ACHN (cell line): ENCODE data around the gene DGKG.

Source experiments
- DNase-seq: peaks from one replicate; pipeline ENCODE4 v3.0.0-alpha.2; 2015
- in situ Hi-C: cut with HindIII; loops from 2 replicates; pipeline ENCODE4 v1.10.0; 2017; ENCODE audit warnings: low sequenced_read_pairs, low pct_ligation_motif_present, low pct_unique_long_range_greater_than_20kb

The DGKG gene

GRCh38 chr3:186169379-186169778, 192.7 kb downstream of the DGKG start:
- no peak for DNase-seq
- in situ Hi-C loops, result no loop called here

DNA sequence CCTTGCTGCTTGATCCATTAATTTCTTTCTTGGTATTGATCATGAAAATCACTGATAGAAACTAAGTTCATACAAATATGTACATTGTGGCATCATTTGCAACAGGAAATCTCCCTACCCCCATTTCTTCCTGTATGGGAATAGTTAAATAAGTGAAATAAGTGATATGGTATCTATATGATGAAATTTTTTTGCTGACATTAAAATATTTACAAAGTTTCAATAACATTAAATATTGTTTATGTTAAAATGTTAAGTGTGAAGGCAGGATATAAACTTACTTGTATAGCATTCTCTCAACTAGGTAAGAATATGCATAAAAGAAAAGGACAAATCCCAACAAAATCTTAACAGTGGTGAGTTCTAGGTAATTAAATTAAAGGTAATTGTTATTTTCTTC, 193.1 kb downstream of the DGKG start:
- in situ Hi-C loops, result no loop called here
- no peak for DNase-seq

- no peak for DNase-seq
- in situ Hi-C loops, result no loop called here
These were observed 194.2 kb downstream of the DGKG start for GRCh38 chr3:186167646-186168395.

DNA sequence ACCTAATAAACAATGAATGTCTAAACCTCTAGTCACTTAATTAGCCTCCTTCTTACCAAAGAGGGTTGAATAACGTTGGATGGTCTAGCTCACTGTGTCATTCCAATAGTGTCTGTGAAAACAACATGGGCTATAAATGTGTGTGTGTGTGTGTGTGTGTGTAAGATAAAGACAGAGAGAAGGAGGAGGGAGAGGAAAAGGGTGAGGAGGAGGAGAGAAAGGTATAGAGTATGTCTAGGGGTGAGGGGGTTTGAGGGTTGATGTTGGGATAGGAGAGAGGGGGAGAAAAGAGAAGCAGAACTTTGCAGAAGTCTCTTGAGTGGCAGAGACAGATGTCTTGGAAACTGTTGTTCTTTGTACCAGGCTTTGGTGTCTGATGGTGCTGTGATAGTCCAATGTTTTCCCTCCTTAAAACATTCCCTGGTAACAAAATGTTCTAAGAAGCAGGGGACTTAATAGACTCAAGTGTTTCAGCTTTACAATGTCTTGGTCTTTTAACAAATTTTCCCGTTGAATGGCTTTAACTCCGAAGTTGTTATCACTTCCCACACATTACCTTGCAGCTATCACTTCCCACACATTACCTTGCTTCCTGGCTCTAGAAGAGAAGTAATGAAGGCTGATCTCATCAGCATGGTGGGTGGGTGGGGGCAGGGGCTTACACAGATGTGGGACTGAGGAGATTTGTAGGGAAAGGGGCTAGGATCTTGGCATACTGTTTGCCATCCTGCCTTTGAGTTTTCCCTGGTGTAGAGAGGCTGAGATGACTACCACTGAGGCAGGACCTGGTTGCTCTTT, 195.3 kb downstream of the DGKG start:
- in situ Hi-C loops, result no loop called here
- no peak for DNase-seq

DNA sequence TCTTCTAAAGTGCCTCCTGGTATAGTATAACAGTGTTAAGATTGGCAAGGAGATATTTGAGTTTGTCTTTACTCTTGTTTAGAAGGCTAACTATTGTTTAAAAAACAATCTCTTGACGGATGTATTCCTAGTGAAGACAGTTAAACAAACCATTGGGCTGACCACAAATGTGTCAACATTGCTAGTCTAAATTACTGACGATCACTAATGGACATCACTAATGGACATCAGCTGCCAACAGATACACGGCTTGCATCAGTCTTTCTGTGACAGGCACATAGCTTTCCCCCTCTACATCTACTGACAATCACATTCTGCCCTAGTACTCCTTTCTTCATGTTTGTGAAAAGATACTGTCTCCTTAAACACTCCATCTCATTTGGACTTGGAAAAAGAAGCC, 196.0 kb downstream of the DGKG start:
- no peak for DNase-seq
- in situ Hi-C loops, result no loop called here

- in situ Hi-C loops, result no loop called here
These were observed 196.7 kb downstream of the DGKG start for GRCh38 chr3:186165331-186165730.

GRCh38 chr3:186164696-186165095, 197.3 kb downstream of the DGKG start:
- no peak for DNase-seq
- in situ Hi-C loops, result no loop called here

More at GRCh38 chr3:186165331-186165730, 196.7 kb downstream of the DGKG start:
- no peak for DNase-seq

- in situ Hi-C loops, result no loop called here
- no peak for DNase-seq
These were observed 199.8 kb downstream of the DGKG start for GRCh38 chr3:186162221-186162620.

GRCh38 chr3:186160691-186161243, 201.3 kb downstream of the DGKG start:
- DNase-seq, result no peak
- in situ Hi-C loops, result no loop called here

- in situ Hi-C loops, result no loop called here
- no peak for DNase-seq
These were observed 207.4 kb downstream of the DGKG start for GRCh38 chr3:186154641-186155040.

DNA sequence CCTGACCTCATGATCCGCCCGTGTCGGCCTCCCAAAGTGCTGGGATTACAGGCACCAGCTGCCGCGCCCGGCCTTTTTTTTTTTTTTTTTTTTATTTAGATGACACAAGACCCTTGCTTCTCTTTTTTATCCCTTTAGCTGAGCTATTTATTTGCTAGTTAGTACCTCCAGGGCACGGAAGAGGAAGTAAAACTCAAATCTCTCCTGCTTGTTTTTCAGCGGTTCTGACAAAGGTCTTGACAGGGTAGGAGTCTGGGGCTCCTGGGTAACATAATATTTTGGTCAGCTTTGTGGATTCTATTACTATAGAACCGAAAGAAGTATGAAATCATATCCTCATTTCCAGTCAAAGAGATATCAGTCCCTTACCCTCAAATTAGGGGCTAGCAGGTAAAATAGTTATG, 209.1 kb downstream of the DGKG start:
- in situ Hi-C loops, result no loop called here
- DNase-seq, result no peak

GRCh38 chr3:186152361-186152798, 209.7 kb downstream of the DGKG start:
- in situ Hi-C loops, result no loop called here
- no peak for DNase-seq

- no peak for DNase-seq
- in situ Hi-C loops, result no loop called here
These were observed 210.7 kb downstream of the DGKG start for GRCh38 chr3:186151077-186151971.

GRCh38 chr3:186150041-186150830, 211.8 kb downstream of the DGKG start:
- no peak for DNase-seq
- in situ Hi-C loops, result no loop called here

- in situ Hi-C loops, result no loop called here
- DNase-seq, result no peak
These were observed 212.6 kb downstream of the DGKG start for GRCh38 chr3:186149319-186149960.

DNA sequence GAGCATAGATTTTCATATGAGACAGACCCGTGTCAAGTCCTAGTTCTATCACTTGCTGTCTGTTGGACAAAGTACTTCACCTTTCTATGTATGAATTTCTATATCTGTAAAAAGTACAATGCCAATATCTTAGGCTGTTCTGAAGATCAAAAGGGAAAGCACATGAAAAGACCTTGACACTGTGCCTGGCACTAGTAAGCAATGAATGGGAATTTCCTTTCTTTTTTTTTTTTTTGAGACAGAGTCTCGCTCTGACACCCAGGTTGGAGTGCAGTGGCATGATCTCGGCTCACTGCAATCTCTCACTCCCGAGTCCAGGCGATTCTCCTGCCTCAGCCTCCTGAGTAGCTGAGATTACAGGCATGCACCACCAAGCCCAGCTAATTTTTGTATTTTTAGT, 217.8 kb downstream of the DGKG start:
- in situ Hi-C loops, result no loop called here
- no peak for DNase-seq

- DNase-seq, result no peak
- in situ Hi-C loops, result no loop called here
These were observed 218.8 kb downstream of the DGKG start for GRCh38 chr3:186143250-186143649.
